ENCODE results near the gene STRIP1. TPM values are rescaled to one million over a fixed set of nuclear protein-coding genes. Genes with fewer than 3 reads are reported as not detected.

The STRIP1 gene
- total RNA-seq, 1 experiment from 2014 or later = 35.1 TPM

DNA sequence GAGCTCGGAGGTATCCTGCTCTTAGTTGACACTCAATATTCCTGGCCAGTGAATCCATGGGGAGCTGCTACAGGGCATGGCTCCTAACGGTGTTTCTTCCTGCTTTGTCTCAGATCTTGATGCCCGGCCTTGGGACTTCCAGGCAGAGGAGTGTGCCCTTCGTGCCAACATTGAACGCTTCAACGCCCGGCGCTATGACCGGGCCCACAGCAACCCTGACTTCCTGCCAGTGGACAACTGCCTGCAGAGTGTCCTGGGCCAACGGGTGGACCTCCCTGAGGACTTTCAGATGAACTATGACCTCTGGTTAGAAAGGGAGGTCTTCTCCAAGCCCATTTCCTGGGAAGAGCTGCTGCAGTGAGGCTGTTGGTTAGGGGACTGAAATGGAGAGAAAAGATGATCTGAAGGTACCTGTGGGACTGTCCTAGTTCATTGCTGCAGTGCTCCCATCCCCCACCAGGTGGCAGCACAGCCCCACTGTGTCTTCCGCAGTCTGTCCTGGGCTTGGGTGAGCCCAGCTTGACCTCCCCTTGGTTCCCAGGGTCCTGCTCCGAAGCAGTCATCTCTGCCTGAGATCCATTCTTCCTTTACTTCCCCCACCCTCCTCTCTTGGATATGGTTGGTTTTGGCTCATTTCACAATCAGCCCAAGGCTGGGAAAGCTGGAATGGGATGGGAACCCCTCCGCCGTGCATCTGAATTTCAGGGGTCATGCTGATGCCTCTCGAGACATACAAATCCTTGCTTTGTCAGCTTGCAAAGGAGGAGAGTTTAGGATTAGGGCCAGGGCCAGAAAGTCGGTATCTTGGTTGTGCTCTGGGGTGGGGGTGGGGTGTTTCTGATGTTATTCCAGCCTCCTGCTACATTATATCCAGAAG lies 19.4 kb downstream of the STRIP1 start:
- Histone ChIP-seq H3K36me3 (peaks cover 60% of the 10 kb centered on the region), H3K27ac (no peak overlapping the region), H3K9me3 (replicated peaks) (no peaks in the 10 kb centered on the region), H3K4me1 (no peaks in the 10 kb centered on the region), H3K4me3 (no peak overlapping the region), H3K27me3 (no peaks in the 10 kb centered on the region)
- DNase-seq = peak; percentile 43 to 69

DNA sequence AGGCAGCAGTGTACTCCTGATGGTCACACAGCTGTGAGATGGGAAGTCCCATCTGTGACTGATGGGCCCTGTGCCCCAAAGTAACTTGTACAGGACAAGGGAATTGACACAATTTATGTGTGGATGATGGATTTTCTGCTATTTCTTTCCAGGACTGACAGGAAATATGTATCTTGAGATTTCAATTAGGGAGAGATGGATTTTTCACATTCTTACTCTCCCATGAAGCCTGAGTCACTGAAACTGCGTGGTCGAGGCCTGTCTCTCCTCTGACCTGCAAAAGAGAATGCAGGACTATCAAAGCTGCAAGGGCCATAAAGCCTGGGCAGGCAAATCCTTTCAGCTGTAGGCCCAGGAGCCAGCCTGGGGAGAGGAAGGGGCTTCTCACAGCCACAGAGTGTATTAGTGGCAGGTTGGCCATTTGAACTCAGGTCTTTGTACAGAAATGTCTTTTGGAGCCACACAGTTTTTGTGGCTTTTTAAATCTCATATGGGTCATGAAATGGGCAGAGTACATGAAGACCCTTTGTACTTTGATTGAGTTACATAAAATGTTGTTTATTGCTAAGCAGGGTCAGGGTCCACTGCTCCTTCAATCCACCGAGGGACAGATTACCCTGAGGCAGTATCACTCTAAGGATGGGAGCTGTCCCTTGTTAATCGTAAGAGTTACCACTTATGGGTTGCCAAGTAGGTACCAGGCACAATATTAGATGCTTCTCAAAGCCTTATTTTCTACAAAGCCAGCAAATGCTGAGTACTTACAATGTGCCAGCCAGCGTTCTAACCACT lies 21.3 kb downstream of the STRIP1 start:
- no peak overlapping the region for H3K27ac ChIP-seq
- no peaks in the 10 kb centered on the region for H3K4me1 ChIP-seq
- no peaks in the 10 kb centered on the region for H3K27me3 ChIP-seq
- no peaks in the 10 kb centered on the region for H3K9me3 ChIP-seq (replicated peaks)
- H3K4me3 ChIP-seq = no peak overlapping the region
- H3K36me3 ChIP-seq = peaks cover 54% of the 10 kb centered on the region
- DNase-seq = no peak

DNA sequence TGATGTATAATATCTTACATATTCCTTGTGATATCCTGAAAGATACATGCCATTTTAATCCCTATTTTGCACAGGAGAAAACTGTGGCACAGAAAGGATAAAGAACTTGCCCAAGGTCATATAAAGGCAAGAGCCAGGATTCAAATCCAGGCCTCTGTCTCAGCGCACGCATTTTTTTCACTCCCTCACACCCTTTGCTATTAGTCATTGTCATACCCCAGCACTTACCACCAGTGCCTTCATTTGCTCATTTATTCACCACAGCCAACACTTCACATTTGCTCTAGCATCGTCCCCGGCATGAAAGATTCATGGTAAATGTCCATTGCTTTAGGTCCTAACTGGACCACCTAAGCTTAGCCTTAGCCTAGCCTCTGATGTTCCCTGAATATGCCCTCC lies 21.9 kb downstream of the STRIP1 start:
- DNase-seq = no peak
- Histone ChIP-seq H3K4me1 (no peaks in the 10 kb centered on the region), H3K27me3 (no peaks in the 10 kb centered on the region), H3K9me3 (replicated peaks) (no peaks in the 10 kb centered on the region), H3K4me3 (no peak overlapping the region), H3K27ac (no peak overlapping the region), H3K36me3 (peaks cover 54% of the 10 kb centered on the region)

DNA sequence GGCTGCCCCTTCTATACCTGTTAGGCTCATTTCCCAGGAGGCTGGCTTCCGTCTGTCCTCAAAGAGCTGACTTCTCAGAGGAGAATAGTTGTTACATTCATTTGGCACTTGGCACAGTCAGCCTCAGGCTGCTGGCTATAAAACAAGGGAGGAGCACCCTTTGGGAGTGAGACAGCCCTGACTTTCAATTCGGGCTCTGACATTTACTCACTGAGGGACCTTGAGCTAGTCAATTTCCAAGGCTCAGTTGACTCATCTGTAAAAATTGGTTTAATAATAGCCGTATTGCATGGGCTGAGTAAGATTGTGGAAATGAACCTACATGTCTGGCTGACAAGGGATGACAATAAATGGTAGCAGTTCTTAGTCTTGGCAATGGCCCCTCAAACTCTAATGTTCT lies 22.4 kb downstream of the STRIP1 start:
- no peak overlapping the region for H3K4me3 ChIP-seq
- no peaks in the 10 kb centered on the region for H3K27me3 ChIP-seq
- H3K36me3 ChIP-seq = peaks cover 49% of the 10 kb centered on the region
- H3K27ac ChIP-seq = no peak overlapping the region
- H3K9me3 ChIP-seq (replicated peaks) = no peaks in the 10 kb centered on the region
- no peaks in the 10 kb centered on the region for H3K4me1 ChIP-seq
- no peak for DNase-seq

DNA sequence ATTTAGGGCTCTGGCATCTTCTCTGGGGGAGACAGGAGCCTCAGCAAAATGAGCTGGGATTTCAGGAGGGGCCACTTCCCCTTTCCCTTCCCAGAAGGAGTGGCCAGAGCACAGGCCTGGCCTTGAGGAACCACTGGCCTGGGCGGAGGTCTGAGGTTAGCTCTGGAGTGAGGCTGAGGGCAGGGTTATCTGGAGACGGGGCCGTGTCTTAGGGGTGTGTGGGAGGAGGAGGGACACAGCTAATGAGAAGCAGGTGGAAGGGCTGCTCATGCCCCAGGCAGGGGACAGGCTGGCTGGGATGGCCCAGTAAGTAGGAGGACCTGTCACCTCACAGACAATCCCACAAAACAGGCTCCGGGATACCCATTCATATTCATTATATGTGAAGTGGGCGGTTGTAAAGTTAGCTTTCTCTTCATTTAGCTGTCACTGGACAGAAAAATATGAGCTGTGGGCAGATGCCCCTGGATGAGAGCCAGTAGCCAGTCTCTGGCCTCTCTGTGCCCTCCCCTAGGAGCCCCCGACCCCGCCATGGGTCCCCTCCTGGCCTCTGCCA lies 23.6 kb downstream of the STRIP1 start:
- Histone ChIP-seq H3K4me3 (no peak overlapping the region), H3K9me3 (replicated peaks) (no peaks in the 10 kb centered on the region), H3K4me1 (no peaks in the 10 kb centered on the region), H3K27me3 (no peaks in the 10 kb centered on the region), H3K27ac (no peak overlapping the region), H3K36me3 (peaks cover 39% of the 10 kb centered on the region)
- no peak for DNase-seq

DNA sequence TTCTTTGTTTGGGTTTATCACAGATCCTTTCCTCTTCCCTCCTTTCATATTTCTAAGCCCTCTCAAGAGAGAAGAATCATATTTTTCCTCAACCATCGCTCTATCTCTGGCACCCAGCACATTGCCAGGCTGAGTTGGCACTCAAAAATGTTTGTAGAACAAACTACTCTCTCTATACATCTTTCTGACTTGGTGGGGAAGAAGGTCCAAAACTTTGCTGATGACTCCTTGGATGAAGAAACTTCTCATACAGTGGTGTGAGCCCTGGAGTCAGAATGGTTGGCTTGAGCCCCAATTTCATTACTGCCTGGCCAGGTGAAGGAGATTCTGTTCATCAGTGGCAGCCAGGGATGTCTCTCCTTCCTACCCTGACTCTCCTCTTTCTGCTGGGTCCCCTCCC lies 24.2 kb downstream of the STRIP1 start:
- Histone ChIP-seq H3K9me3 (replicated peaks) (no peaks in the 10 kb centered on the region), H3K27ac (no peak overlapping the region), H3K36me3 (peaks cover 34% of the 10 kb centered on the region), H3K4me1 (no peaks in the 10 kb centered on the region), H3K27me3 (no peaks in the 10 kb centered on the region), H3K4me3 (no peak overlapping the region)
- DNase-seq = no peak

DNA sequence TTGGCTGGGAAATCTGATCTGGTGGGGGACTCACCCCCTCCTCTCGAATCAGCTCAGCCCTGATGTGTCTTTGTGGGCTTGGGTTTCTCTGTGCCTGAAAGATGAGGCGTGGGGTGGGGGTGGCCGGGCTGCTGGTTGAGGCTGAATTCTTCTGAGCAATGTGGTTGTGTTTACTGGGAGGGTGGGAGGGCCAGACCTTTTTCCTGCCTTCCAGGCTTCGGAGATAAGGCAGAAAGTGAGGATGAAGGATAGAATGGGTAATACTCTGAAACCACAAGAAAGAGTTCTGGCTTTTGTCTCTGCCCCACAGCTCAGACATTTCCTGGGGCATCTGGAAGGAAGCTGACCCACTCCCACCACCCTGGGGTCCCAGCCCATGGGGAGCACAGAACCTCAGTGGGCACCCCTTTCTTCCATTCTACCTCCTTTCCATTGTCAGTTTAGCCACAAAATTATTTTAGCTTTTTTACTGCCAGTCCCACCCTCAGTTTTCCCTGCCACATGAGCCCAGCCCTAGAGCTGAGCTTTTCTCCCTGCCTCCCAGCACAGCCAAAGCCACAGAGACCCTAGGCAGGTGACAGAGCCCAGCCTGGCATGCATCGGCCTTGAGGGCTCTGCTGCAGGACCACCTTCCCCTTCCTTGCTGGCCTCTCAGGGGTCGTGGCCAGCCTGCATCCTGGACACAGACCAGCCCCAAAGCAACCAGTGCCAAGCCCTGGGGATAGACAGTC lies 24.9 kb downstream of the STRIP1 start:
- H3K4me3 ChIP-seq = no peak overlapping the region
- no peaks in the 10 kb centered on the region for H3K27me3 ChIP-seq
- no peak for DNase-seq
- no peak overlapping the region for H3K27ac ChIP-seq
- no peaks in the 10 kb centered on the region for H3K4me1 ChIP-seq
- peaks cover 27% of the 10 kb centered on the region for H3K36me3 ChIP-seq
- H3K9me3 ChIP-seq (replicated peaks) = no peaks in the 10 kb centered on the region

DNA sequence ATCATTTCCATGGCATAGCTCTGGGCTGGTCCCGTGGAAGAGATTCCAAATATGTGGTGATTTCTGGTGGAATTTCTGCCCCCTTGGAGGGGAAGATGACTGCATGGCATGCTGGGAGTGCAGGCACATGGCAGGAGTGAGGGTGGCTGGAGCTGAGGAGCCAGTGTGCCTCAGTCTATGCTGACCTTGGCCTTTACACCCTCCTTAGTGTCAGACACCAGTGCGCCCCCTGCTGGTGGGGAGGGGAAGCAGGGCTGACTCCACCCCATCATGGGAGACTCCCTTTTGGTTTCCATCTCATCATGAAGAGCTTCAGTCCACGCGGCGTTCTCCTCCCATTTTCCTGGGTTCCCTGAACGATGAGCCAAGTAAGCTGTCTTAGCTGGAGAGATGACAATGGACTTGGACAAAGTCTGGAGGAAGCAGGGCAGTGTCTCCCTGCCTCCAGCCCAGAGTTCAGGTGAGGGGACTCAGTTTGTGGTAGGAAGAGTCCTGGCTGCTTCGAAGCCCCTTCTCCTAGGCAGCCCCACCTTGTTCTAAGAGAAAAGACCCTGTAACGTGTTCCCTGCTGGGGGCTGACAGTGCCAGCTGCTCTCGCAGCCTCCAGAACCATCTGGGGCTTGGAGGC lies 25.7 kb downstream of the STRIP1 start:
- H3K27me3 ChIP-seq = no peaks in the 10 kb centered on the region
- DNase-seq = peak; percentile 47 to 55
- no peak overlapping the region for H3K4me3 ChIP-seq
- H3K4me1 ChIP-seq = no peaks in the 10 kb centered on the region
- no peaks in the 10 kb centered on the region for H3K9me3 ChIP-seq (replicated peaks)
- no peak overlapping the region for H3K27ac ChIP-seq
- peaks cover 19% of the 10 kb centered on the region for H3K36me3 ChIP-seq

DNA sequence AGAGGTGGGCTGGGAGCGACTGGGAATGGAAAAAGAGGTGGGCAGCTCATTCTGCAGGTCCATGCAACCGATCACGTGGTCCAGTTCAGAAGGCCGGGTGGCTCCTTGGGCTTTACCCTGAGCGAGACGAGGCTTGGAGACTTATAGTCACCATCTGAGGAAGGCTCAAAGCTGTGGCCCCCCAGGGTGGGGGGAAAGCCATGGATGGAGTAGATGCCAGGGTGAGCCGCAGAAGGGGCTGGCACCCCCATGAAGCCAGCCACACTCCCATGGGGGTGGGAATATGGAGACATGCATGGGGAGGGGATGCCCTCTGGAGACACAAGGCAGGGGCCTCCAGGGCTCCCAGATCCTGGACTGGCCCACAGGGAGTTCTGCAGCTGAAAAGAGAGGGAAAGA lies 26.2 kb downstream of the STRIP1 start:
- Histone ChIP-seq H3K27me3 (no peaks in the 10 kb centered on the region), H3K4me3 (no peak overlapping the region), H3K4me1 (no peaks in the 10 kb centered on the region), H3K36me3 (peaks cover 14% of the 10 kb centered on the region), H3K9me3 (replicated peaks) (no peaks in the 10 kb centered on the region), H3K27ac (no peak overlapping the region)
- no peak for DNase-seq

DNA sequence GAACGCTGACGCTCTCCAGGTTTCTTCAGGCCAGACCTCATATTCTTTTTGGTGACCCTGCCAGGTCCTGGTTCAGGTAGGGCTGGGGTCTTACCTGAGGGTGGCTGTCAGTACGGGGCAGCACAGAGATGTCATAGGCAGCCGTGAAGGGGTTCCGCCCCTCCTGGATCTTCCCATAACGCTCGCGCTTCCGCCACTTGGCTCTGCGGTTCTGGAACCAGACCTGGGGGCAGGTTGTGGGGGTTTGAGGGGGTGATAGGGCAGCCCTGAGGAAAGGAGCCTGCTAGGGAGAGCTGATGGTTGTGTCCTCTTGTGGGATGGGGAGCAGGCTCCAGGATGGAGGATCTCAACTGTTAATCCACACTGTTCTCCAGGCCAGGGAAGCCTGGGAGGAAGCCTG lies 26.9 kb downstream of the STRIP1 start:
- Histone ChIP-seq H3K4me3 (no peak overlapping the region), H3K9me3 (replicated peaks) (no peaks in the 10 kb centered on the region), H3K27me3 (no peaks in the 10 kb centered on the region), H3K4me1 (no peaks in the 10 kb centered on the region), H3K27ac (no peak overlapping the region), H3K36me3 (peaks cover 7% of the 10 kb centered on the region)
- DNase-seq = no peak

DNA sequence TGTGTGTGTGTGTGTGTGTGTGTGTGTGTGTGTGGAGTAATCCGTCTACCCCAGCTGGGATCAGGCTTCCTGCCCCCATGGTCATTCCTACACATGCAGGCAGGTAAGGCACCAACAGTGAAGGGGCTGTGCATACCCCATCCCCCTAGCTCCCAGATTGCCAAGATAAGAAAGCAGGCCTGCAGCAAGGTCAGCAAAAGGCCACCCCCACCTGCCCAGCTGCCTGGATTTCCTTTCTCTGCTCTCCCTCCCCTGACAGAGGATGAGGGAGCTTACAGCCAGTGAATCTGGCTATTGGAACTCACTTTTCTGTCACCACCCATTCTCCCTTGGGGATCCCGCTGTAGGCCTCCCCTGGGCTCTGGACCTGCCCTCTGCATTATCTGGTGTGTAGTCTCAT lies 28.2 kb downstream of the STRIP1 start:
- no peaks in the 10 kb centered on the region for H3K9me3 ChIP-seq (replicated peaks)
- no peaks in the 10 kb centered on the region for H3K4me1 ChIP-seq
- DNase-seq = no peak
- no peak overlapping the region for H3K4me3 ChIP-seq
- no peaks in the 10 kb centered on the region for H3K27me3 ChIP-seq
- H3K36me3 ChIP-seq = 0 out of 2 replicates have a peak, but pooled peaks cover 3% of the 10 kb centered on the region
- no peak overlapping the region for H3K27ac ChIP-seq

DNA sequence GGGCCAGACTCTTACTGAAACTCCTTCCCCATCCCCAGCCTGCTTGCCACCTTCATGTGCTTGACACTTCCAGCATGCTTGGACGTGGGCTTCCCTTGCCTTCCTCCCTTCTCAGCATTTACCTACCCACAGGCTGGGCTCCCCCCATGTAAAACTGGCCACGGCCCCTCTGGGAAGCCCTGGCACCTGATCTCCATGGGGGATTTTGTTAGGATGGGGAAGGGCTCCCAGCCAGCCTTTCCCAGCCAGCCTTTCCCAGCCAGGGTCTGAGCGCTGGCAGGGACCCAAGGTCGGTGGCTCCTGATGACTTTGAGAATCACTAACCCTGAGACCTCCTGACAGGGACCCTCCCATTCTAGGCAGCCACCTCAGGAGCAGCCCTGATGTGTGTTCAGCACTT lies 29.4 kb downstream of the STRIP1 start:
- Histone ChIP-seq H3K9me3 (replicated peaks) (no peaks in the 10 kb centered on the region), H3K36me3 (0 out of 2 replicates have a peak, but pooled peaks cover under 1% of the 10 kb centered on the region), H3K4me1 (no peaks in the 10 kb centered on the region), H3K27me3 (no peaks in the 10 kb centered on the region), H3K27ac (no peak overlapping the region), H3K4me3 (no peak overlapping the region)
- no peak for DNase-seq

DNA sequence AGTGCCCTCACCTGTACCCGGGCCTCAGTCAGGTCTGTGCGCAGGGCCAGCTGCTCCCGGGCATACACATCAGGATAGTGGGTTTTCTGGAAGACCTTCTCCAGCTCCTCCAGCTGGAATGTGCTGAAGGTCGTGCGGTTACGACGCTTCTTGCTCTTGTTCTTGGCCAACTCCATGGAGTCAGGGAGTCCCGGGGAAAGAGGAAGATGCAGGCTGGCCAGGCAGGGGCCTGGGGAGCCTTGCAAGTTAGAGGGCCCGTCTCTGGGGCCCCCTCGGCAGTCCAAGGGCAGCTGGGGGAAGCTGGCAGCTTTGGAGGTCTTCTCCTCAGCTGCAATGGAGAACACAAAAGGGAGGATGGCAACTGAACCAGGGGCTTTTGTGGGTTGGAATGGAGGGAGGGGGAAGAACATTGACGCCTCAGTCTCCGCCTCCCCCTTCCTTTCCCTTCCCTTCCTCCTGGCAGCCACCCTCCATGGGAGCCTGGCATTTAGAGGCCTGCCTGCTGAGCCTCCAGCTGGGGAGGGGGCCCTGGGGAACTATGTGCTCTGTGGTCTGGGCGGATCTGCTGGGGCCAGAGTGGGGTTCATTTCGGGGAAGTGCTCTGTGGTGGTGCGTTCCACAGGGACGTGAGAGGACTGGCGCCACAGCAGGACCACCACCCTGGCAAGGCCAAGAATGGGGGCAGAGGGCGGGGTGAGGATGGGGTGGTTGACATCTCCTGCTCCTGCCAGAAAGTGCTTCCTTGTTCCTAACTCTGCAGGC lies 30.3 kb downstream of the STRIP1 start:
- no peak for DNase-seq
- Histone ChIP-seq H3K27ac (no peak overlapping the region), H3K4me1 (no peaks in the 10 kb centered on the region), H3K9me3 (replicated peaks) (no peaks in the 10 kb centered on the region), H3K4me3 (no peak overlapping the region), H3K27me3 (no peaks in the 10 kb centered on the region), H3K36me3 (no peaks in the 10 kb centered on the region)

DNA sequence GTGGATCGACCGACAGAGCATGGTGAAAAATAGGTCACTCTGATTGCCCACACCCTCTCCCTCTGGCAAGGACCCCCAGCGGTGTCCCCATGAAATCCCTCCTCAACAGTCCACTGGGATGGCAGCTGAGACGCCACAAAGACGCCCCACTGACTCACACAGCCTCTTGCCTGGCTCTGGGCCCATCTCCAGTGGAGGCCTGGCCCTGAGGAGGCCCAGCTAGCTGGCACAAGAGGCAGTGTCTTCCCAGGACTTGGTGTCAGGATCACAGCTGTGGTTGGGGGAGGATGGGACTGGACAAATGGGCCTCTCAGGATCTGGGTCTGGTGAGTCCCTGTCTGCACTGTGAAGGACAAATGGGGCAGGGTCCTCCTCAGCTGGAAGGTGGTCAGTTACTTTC lies 31.4 kb downstream of the STRIP1 start:
- no peak overlapping the region for H3K4me3 ChIP-seq
- no peaks in the 10 kb centered on the region for H3K9me3 ChIP-seq (replicated peaks)
- no peaks in the 10 kb centered on the region for H3K27me3 ChIP-seq
- DNase-seq = no peak
- H3K4me1 ChIP-seq = no peaks in the 10 kb centered on the region
- no peak overlapping the region for H3K27ac ChIP-seq
- H3K36me3 ChIP-seq = no peaks in the 10 kb centered on the region
